OCI-LY7 (cell line): ENCODE data around the gene TKFC.

Experiments
- EZH2phosphoT487 ChIP-seq: fragments of 200-600 bp; sonication (generic); IDR thresholded peaks from 2 replicates; pipeline ENCODE4 v1.6.1; 2018; ENCODE audit warnings: low read depth, borderline replicate concordance, mild to moderate bottlenecking, mixed run types, antibody characterized with exemption, low read length, moderate library complexity, mixed read lengths
- TF ChIP-seq, protein P1 (sequence below): fragments of 200-600 bp; sonication (generic); conservative IDR thresholded peaks from 2 replicates; pipeline ENCODE4 v1.5.1; 2014; ENCODE audit warnings: mild to moderate bottlenecking, antibody characterized with exemption, low read length, moderate library complexity, mixed read lengths

GRCh38 chr11:61305417-61305816, 27.6 kb upstream of the TKFC start:
- TF ChIP-seq, protein P1, sequence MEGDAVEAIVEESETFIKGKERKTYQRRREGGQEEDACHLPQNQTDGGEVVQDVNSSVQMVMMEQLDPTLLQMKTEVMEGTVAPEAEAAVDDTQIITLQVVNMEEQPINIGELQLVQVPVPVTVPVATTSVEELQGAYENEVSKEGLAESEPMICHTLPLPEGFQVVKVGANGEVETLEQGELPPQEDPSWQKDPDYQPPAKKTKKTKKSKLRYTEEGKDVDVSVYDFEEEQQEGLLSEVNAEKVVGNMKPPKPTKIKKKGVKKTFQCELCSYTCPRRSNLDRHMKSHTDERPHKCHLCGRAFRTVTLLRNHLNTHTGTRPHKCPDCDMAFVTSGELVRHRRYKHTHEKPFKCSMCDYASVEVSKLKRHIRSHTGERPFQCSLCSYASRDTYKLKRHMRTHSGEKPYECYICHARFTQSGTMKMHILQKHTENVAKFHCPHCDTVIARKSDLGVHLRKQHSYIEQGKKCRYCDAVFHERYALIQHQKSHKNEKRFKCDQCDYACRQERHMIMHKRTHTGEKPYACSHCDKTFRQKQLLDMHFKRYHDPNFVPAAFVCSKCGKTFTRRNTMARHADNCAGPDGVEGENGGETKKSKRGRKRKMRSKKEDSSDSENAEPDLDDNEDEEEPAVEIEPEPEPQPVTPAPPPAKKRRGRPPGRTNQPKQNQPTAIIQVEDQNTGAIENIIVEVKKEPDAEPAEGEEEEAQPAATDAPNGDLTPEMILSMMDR: no peak
- no peak for TF ChIP-seq EZH2phosphoT487
